Memory B cell (primary cell): ENCODE measurements around the gene UBXN4.
"Not testable (repeated sequence)": the region's sequence is repeated elsewhere in the genome, so short reads cannot be mapped to it uniquely, and the experiment has no call there.

Experiments
- ATAC-seq: fragments of 150-1000 bp; cut with Tn5 transposase; 2 replicates; pipeline ENCODE4 v1.10.0; 2021; ENCODE audit warnings: low read depth, mild to moderate bottlenecking, moderate library complexity
- DNase-seq, 2 donors: peaks; one replicate each; pipeline ENCODE4 v3.0.0; 2022; ENCODE audit warnings: low spot score in 2 of 2
- H3K27ac Mint-ChIP-seq: one replicate; pipeline ENCODE4 v1.8.0; 2022; ENCODE audit warnings: mild to moderate bottlenecking, moderate library complexity, mixed read lengths
- H3K27me3 Mint-ChIP-seq: one replicate; pipeline ENCODE4 v1.8.0; 2022; ENCODE audit warnings: mixed read lengths
- H3K36me3 Mint-ChIP-seq: one replicate; pipeline ENCODE4 v1.8.0; 2022; ENCODE audit warnings: mild to moderate bottlenecking, mixed read lengths
- H3K4me1 Mint-ChIP-seq: one replicate; pipeline ENCODE4 v1.8.0; 2022; ENCODE audit warnings: mixed read lengths
- H3K4me3 Mint-ChIP-seq: one replicate; pipeline ENCODE4 v1.8.0; 2022; ENCODE audit warnings: mild to moderate bottlenecking, moderate library complexity, mixed read lengths
- H3K9me3 Mint-ChIP-seq: one replicate; pipeline ENCODE4 v1.8.0; 2022; ENCODE audit warnings: mixed read lengths

The UBXN4 gene

GRCh38 chr2:135802350-135802749 is 60.7 kb downstream of the UBXN4 start:
- H3K4me3 Mint-ChIP-seq: no peak overlapping the region
- no peak overlapping the region for H3K27ac Mint-ChIP-seq
- no peaks in the 10 kb centered on the region for H3K27me3 Mint-ChIP-seq
- ATAC-seq (no peak), DNase-seq (no peak)
- H3K9me3 Mint-ChIP-seq: no peaks in the 10 kb centered on the region
- peaks cover 1% of the 10 kb centered on the region for H3K36me3 Mint-ChIP-seq
- H3K4me1 Mint-ChIP-seq: peaks cover 2% of the 10 kb centered on the region

- Mint-ChIP-seq H3K4me3 (no peak overlapping the region), H3K27me3 (no peaks in the 10 kb centered on the region), H3K4me1 (no peaks in the 10 kb centered on the region), H3K9me3 (no peaks in the 10 kb centered on the region), H3K36me3 (peaks cover 1% of the 10 kb centered on the region), H3K27ac (no peak overlapping the region)
- ATAC-seq (no peak), DNase-seq (no peak)
Observed at GRCh38 chr2:135803278-135803677, 61.6 kb downstream of the UBXN4 start.

DNA sequence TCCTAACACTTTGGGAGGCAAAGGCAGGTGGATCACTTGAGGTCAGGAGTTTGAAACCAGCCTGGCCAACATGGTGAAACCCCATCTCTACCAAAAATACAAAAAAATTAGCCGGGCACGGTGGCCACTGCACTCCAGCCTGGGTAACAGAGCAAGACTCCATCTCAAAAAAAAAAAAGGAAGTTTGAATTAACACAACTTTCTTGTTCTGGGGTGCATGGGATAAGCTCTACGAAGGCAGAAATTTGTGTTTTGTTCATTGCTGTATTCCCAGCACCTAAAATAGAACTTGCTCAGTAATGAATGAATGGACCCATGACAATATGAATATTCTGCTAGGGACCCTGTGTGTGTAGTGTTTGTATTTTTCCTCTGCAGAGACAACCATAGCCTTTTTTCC is 66.2 kb downstream of the UBXN4 start:
- DNase-seq, H3K4me1 Mint-ChIP-seq, H3K4me3 Mint-ChIP-seq, ATAC-seq, H3K27ac Mint-ChIP-seq, H3K36me3 Mint-ChIP-seq, H3K9me3 Mint-ChIP-seq, H3K27me3 Mint-ChIP-seq: not testable (repeated sequence)

- DNase-seq (no peak), ATAC-seq (no peak)
- H3K9me3 Mint-ChIP-seq: no peaks in the 10 kb centered on the region
- H3K4me3 Mint-ChIP-seq: no peak overlapping the region
- no peaks in the 10 kb centered on the region for H3K4me1 Mint-ChIP-seq
- no peaks in the 10 kb centered on the region for H3K27me3 Mint-ChIP-seq
- H3K36me3 Mint-ChIP-seq: no peaks in the 10 kb centered on the region
- H3K27ac Mint-ChIP-seq: no peak overlapping the region
Observed at GRCh38 chr2:135812907-135813511, 71.4 kb downstream of the UBXN4 start.

- Mint-ChIP-seq H3K27me3 (peaks cover under 1% of the 10 kb centered on the region), H3K27ac (no peak overlapping the region), H3K9me3 (no peaks in the 10 kb centered on the region), H3K36me3 (no peaks in the 10 kb centered on the region), H3K4me1 (peaks cover under 1% of the 10 kb centered on the region), H3K4me3 (no peak overlapping the region)
- ATAC-seq (no peak), DNase-seq (no peak)
Observed at GRCh38 chr2:135815269-135815668, 73.6 kb downstream of the UBXN4 start.

GRCh38 chr2:135817466-135817865 is 75.8 kb downstream of the UBXN4 start:
- Mint-ChIP-seq H3K36me3 (no peaks in the 10 kb centered on the region), H3K27ac (no peak overlapping the region), H3K9me3 (no peaks in the 10 kb centered on the region), H3K4me3 (no peak overlapping the region), H3K4me1 (peaks cover 3% of the 10 kb centered on the region), H3K27me3 (peaks cover 3% of the 10 kb centered on the region)
- ATAC-seq (no peak), DNase-seq (no peak)

DNA sequence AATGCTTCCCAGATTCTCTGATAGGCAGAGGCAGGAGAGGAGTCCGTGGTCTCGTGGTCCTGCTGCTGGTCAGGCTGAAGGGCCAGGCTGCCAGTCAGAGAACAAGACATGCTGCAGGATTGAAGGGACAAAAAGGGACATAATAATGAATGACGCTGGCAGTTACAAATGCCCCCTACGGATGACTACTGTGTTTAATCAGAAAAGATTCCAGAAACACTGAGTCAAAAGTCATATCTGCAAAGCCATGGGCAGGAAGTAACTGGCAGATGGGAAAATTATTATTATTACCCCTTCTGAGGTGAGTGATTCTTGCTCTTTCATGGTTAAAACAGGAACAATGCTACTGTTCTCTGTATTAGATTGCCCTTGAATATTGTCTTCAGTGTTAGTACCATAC is 76.3 kb downstream of the UBXN4 start:
- DNase-seq: no peak
- peaks cover 3% of the 10 kb centered on the region for H3K4me1 Mint-ChIP-seq

GRCh38 chr2:135818937-135819610 is 77.4 kb downstream of the UBXN4 start:
- peaks cover 7% of the 10 kb centered on the region for H3K9me3 Mint-ChIP-seq
- peaks cover 3% of the 10 kb centered on the region for H3K27me3 Mint-ChIP-seq
- H3K4me3 Mint-ChIP-seq: no peak overlapping the region
- DNase-seq (no peak), ATAC-seq (no peak)
- H3K4me1 Mint-ChIP-seq: peaks cover 3% of the 10 kb centered on the region
- H3K27ac Mint-ChIP-seq: no peak overlapping the region
- peaks cover 4% of the 10 kb centered on the region for H3K36me3 Mint-ChIP-seq

More for the DNA sequence above, 76.3 kb downstream of the UBXN4 start:
- peaks cover 3% of the 10 kb centered on the region for H3K27me3 Mint-ChIP-seq
- H3K27ac Mint-ChIP-seq: no peak overlapping the region
- no peak overlapping the region for H3K4me3 Mint-ChIP-seq
- peaks cover 2% of the 10 kb centered on the region for H3K9me3 Mint-ChIP-seq
- no peak for ATAC-seq
- no peaks in the 10 kb centered on the region for H3K36me3 Mint-ChIP-seq

DNA sequence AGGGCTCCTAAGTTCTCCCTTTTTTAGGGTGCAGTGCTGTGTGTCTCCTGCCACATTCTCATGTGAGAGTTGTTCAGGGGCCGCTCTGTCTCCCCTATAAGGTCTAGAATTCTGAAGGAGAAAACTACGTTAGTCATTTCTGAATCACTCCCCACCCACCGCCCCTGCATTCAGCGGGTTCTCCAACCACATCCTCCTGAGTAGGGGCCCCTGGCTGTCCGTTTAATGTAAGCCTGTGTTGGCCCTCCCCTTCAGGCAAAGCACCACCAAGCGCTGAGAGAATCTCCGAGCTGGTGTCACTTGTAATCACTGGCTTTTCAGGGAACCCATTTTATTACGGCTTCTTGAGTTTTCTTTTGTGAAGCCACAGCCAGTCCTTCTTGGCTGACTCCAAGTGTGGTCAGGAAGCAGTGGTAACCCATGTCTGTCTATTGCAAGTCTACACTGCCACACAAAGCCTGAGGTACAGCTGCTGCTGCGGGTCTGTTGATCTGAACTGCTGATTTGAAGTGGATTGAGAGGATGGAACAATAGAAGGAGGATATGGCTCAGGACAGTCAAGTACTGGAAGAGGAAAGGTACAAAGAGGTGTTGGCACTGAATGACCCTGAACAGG is 78.5 kb downstream of the UBXN4 start:
- no peak overlapping the region for H3K4me3 Mint-ChIP-seq
- DNase-seq (no peak), ATAC-seq (no peak)
- H3K4me1 Mint-ChIP-seq: peaks cover 3% of the 10 kb centered on the region
- peaks cover 7% of the 10 kb centered on the region for H3K9me3 Mint-ChIP-seq
- H3K27me3 Mint-ChIP-seq: peaks cover 3% of the 10 kb centered on the region
- no peak overlapping the region for H3K27ac Mint-ChIP-seq
- peaks cover 4% of the 10 kb centered on the region for H3K36me3 Mint-ChIP-seq

DNA sequence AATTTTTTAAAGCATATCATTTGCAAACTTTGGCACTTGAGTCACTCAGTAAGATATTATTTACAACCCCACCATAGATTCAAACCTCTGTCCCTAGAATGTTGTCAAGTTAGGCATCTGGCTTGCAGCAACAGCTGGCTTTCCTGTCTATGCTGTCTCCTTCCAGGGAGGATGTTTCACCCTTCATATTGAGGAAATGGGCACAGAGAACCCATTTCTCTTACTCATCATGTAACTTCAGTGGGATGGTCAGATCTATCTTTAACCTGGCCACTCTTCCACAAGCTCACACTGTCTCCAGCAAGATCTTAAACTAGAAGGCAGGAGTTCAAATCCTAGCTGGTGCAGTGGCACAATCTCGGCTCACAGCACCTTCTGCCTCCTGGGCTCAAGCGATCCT is 79.5 kb downstream of the UBXN4 start:
- Mint-ChIP-seq H3K27me3 (peaks cover 3% of the 10 kb centered on the region), H3K4me3 (no peak overlapping the region), H3K4me1 (peaks cover 3% of the 10 kb centered on the region), H3K9me3 (peaks cover 7% of the 10 kb centered on the region), H3K36me3 (peaks cover 4% of the 10 kb centered on the region), H3K27ac (no peak overlapping the region)
- ATAC-seq: no peak
- no peak for DNase-seq

GRCh38 chr2:135822855-135823254 is 81.2 kb downstream of the UBXN4 start:
- DNase-seq (no peak), ATAC-seq (no peak)
- peaks cover 7% of the 10 kb centered on the region for H3K9me3 Mint-ChIP-seq
- peaks cover 3% of the 10 kb centered on the region for H3K27me3 Mint-ChIP-seq
- no peak overlapping the region for H3K4me3 Mint-ChIP-seq
- peaks cover 4% of the 10 kb centered on the region for H3K36me3 Mint-ChIP-seq
- no peak overlapping the region for H3K27ac Mint-ChIP-seq
- H3K4me1 Mint-ChIP-seq: peaks cover 3% of the 10 kb centered on the region

DNA sequence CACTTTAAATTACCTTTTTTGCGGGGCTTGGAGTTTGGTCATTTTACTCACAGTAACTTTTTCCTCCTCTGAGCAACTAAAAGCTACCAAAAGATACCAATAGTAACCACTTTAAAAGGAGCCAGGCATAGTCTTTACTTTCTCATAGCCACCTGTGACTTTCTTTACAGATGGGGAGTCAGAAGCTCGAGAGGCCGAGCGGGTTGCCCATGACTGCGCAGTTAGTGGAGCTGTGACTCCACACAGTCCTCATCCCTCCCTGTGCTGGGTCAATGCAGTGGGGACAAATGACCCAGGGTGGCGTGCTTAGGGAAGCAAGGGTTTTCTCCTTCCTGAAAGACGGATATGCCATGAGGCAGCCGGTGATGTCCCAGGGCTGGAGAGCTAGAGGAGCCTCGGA is 83.5 kb downstream of the UBXN4 start:
- Mint-ChIP-seq H3K27me3 (peaks cover 3% of the 10 kb centered on the region), H3K9me3 (peaks cover 7% of the 10 kb centered on the region), H3K4me3 (no peak overlapping the region), H3K36me3 (peaks cover 4% of the 10 kb centered on the region), H3K27ac (no peak overlapping the region), H3K4me1 (peaks cover 3% of the 10 kb centered on the region)
- no peak for ATAC-seq
- DNase-seq: no peak

GRCh38 chr2:135825550-135826176 is 84.0 kb downstream of the UBXN4 start:
- H3K4me1 Mint-ChIP-seq: no peaks in the 10 kb centered on the region
- peaks cover 4% of the 10 kb centered on the region for H3K36me3 Mint-ChIP-seq
- no peak for DNase-seq
- ATAC-seq: no peak
- no peak overlapping the region for H3K4me3 Mint-ChIP-seq
- peaks cover 7% of the 10 kb centered on the region for H3K9me3 Mint-ChIP-seq
- H3K27me3 Mint-ChIP-seq: no peaks in the 10 kb centered on the region
- no peak overlapping the region for H3K27ac Mint-ChIP-seq

DNA sequence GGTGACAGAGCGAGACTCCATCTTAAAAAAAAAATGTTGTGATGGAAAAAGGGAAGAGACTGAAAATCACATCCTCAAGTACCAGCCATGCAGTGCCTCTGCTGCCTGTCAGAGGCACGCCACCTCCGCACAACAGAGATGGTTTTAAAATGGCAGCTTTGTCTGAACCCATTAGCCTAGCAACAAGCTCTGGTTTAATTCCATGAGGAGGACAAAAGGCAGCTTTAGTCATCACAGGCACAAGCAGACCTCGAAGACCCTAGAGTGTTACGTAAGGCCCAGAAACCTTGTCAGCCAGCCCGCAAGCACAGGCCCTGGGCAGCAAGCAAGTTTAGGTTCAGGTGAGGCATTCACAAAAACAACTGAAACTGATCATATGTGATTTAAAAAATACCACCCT is 84.9 kb downstream of the UBXN4 start:
- Mint-ChIP-seq H3K27me3 (no peaks in the 10 kb centered on the region), H3K27ac (no peak overlapping the region), H3K4me1 (no peaks in the 10 kb centered on the region), H3K9me3 (peaks cover 7% of the 10 kb centered on the region), H3K36me3 (peaks cover 4% of the 10 kb centered on the region), H3K4me3 (no peak overlapping the region)
- DNase-seq (no peak), ATAC-seq (no peak)
